Measurements from ENCODE around the gene RNF123. TPM values are rescaled to one million over a fixed set of nuclear protein-coding genes. Genes with fewer than 3 reads are reported as not detected.

RNF123 gene
- total and polyA plus RNA-seq, 4 donors = 22.2 to 45.0 (median 23.1) TPM

DNA sequence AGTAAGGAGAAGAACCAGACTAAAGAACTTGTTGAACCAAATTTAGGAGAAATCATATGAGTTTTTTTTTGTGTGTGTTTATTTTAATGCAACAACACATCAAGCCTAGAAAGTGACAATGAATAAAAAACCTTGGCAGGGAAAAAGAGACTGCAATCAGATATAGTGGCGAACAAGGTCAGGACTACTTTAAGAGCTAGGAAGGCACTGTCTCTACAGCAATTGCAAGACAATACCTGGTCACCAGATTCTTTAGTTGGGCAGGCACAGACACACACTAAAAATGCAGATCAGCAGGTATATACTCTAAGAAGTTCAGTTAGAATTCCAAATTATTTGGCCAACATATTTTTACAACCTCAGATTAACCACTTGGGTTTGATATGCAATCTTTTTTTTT, 65.2 kb downstream of the RNF123 start:
- H3K27me3 ChIP-seq (ENCODE audit: control insufficient read depth in 3 of 3, insufficient read depth in 3 of 3, low read length in 2 of 3) = no peaks in the 10 kb centered on the region
- H3K4me1 ChIP-seq (ENCODE audit: control insufficient read depth in 5 of 5, insufficient read depth in 5 of 5, low read length in 5 of 5) = peaks cover 0 to 7% (median 2%) of the 10 kb centered on the region in 5 donors
- no peak overlapping the region for H3K4me3 ChIP-seq
- ATAC-seq (ENCODE audit: insufficient read depth, low FRiP score) (no peak), DNase-seq (no peak)
- no peak overlapping the region for H3K27ac ChIP-seq (ENCODE audit: low read depth in 1 of 2, low read length in 1 of 2)
- H3K9ac ChIP-seq (ENCODE audit: insufficient read depth in 1 of 2, low read length in 2 of 2) = no peak overlapping the region
- H3K36me3 ChIP-seq (ENCODE audit: control insufficient read depth in 4 of 4, insufficient read depth in 4 of 4, low read length in 4 of 4) = peaks cover 0 to 4% (median 0%) of the 10 kb centered on the region in 4 donors
- WGBS, 2 donors = 96 to 97% methylated on average over 1 of the region's 1 CpG
- TF ChIP-seq, protein P1, sequence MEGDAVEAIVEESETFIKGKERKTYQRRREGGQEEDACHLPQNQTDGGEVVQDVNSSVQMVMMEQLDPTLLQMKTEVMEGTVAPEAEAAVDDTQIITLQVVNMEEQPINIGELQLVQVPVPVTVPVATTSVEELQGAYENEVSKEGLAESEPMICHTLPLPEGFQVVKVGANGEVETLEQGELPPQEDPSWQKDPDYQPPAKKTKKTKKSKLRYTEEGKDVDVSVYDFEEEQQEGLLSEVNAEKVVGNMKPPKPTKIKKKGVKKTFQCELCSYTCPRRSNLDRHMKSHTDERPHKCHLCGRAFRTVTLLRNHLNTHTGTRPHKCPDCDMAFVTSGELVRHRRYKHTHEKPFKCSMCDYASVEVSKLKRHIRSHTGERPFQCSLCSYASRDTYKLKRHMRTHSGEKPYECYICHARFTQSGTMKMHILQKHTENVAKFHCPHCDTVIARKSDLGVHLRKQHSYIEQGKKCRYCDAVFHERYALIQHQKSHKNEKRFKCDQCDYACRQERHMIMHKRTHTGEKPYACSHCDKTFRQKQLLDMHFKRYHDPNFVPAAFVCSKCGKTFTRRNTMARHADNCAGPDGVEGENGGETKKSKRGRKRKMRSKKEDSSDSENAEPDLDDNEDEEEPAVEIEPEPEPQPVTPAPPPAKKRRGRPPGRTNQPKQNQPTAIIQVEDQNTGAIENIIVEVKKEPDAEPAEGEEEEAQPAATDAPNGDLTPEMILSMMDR (IDR thresholded peaks at IDR 0.05; ENCODE audit: control extremely low read depth, extremely low read depth) = no peak
- no peaks in the 10 kb centered on the region for H3K9me3 ChIP-seq (ENCODE audit: control insufficient read depth in 4 of 4, insufficient read depth in 3 of 4, low read length in 3 of 4)

DNA sequence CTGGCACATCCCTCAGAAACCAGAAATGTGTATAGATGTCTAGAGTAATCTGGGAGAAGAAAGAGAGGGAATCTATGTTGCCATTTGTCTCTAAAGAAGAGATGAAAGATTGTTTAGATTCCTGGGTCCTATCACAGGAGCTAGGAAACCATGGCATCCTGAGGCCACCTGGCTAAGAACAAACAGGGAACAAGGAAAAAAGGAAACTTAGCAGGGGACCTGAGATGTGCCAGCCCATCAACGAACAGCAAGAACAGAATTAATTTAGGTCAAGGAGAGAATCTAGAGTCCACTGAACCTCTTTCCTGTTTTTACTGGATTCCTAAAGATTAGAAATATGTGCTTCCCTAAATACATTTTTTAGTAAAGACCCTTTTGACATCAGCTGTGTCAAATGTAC, 66.7 kb downstream of the RNF123 start:
- Histone ChIP-seq H3K27me3 (ENCODE audit: control insufficient read depth in 3 of 3, insufficient read depth in 3 of 3, low read length in 2 of 3) (no peaks in the 10 kb centered on the region), H3K27ac (ENCODE audit: low read depth in 1 of 2, low read length in 1 of 2) (no peak overlapping the region), H3K9ac (ENCODE audit: insufficient read depth in 1 of 2, low read length in 2 of 2) (no peak overlapping the region), H3K4me3 (no peak overlapping the region), H3K4me1 (ENCODE audit: control insufficient read depth in 5 of 5, insufficient read depth in 5 of 5, low read length in 5 of 5) (peaks cover 0 to 6% (median 2%) of the 10 kb centered on the region in 5 donors), H3K9me3 (ENCODE audit: control insufficient read depth in 4 of 4, insufficient read depth in 3 of 4, low read length in 3 of 4) (no peaks in the 10 kb centered on the region), H3K36me3 (ENCODE audit: control insufficient read depth in 4 of 4, insufficient read depth in 4 of 4, low read length in 4 of 4) (no peaks in the 10 kb centered on the region)
- no peak for DNase-seq
- TF ChIP-seq, protein P1 (IDR thresholded peaks at IDR 0.05; ENCODE audit: control extremely low read depth, extremely low read depth) = no peak
- ATAC-seq (ENCODE audit: insufficient read depth, low FRiP score) = no peak
- 46 to 88% methylated on average over 1 of the region's 1 CpG for WGBS, 2 donors

DNA sequence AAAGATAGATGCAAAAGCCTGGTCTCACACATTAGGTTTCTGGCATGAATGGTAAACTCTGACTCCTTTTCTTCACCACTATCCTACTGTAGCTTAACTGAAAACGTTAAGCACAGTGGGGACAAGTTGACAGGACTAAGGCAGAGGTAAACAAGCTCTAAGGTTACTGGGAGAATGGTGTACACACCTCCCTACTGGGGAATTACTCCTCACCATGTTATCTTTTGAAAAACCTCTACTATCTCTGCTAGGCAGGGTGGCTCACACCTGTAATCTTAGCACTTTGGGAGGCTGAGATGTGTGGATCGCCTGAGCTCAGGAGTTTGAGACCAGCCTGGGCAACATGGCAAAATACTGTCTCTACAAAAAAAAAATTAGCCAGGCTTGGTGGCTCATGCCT, 67.8 kb downstream of the RNF123 start:
- H3K36me3 ChIP-seq (ENCODE audit: control insufficient read depth in 4 of 4, insufficient read depth in 4 of 4, low read length in 4 of 4) = no peaks in the 10 kb centered on the region
- H3K27me3 ChIP-seq (ENCODE audit: control insufficient read depth in 3 of 3, insufficient read depth in 3 of 3, low read length in 2 of 3) = no peaks in the 10 kb centered on the region
- TF ChIP-seq, protein P1 (IDR thresholded peaks at IDR 0.05; ENCODE audit: control extremely low read depth, extremely low read depth) = no peak
- ATAC-seq (ENCODE audit: insufficient read depth, low FRiP score) (no peak), DNase-seq (no peak)
- H3K4me1 ChIP-seq (ENCODE audit: control insufficient read depth in 5 of 5, insufficient read depth in 5 of 5, low read length in 5 of 5) = peaks cover 0 to 6% (median 0%) of the 10 kb centered on the region in 5 donors
- H3K4me3 ChIP-seq = no peak overlapping the region
- no peaks in the 10 kb centered on the region for H3K9me3 ChIP-seq (ENCODE audit: control insufficient read depth in 4 of 4, insufficient read depth in 3 of 4, low read length in 3 of 4)
- no peak overlapping the region for H3K27ac ChIP-seq (ENCODE audit: low read depth in 1 of 2, low read length in 1 of 2)
- no peak overlapping the region for H3K9ac ChIP-seq (ENCODE audit: insufficient read depth in 1 of 2, low read length in 2 of 2)
- 75 to 82% methylated on average over 2 of the region's 2 CpGs for WGBS, 2 donors

DNA sequence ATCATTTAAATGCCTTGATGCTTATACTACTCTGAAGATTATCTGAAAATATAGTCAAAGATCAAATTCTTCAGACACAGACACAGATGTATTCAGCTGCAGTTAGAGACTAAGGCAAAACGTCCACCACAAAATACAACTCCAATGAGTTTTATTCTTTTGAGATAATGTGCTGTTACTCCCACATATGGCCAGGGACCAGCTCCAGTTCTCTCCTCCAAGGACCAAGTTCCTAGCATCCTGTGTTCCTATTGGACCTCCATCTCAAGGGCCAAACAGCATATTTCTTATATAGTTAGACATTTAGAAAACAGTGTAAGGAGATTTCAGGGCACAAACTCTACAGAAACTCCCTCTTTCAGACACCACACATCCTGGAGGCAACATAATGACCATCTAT, 69.9 kb downstream of the RNF123 start:
- Histone ChIP-seq H3K27me3 (ENCODE audit: control insufficient read depth in 3 of 3, insufficient read depth in 3 of 3, low read length in 2 of 3) (no peaks in the 10 kb centered on the region), H3K9me3 (ENCODE audit: control insufficient read depth in 4 of 4, insufficient read depth in 3 of 4, low read length in 3 of 4) (no peaks in the 10 kb centered on the region), H3K36me3 (ENCODE audit: control insufficient read depth in 4 of 4, insufficient read depth in 4 of 4, low read length in 4 of 4) (no peaks in the 10 kb centered on the region), H3K9ac (ENCODE audit: insufficient read depth in 1 of 2, low read length in 2 of 2) (no peak overlapping the region), H3K27ac (ENCODE audit: low read depth in 1 of 2, low read length in 1 of 2) (no peak overlapping the region), H3K4me1 (ENCODE audit: control insufficient read depth in 5 of 5, insufficient read depth in 5 of 5, low read length in 5 of 5) (peaks cover 0 to 2% (median 0%) of the 10 kb centered on the region in 5 donors), H3K4me3 (no peak overlapping the region)
- ATAC-seq (ENCODE audit: insufficient read depth, low FRiP score) (no peak), DNase-seq (no peak)
- TF ChIP-seq, protein P1 (IDR thresholded peaks at IDR 0.05; ENCODE audit: control extremely low read depth, extremely low read depth) = no peak
- 63 to 73% methylated on average over 1 of the region's 1 CpG for WGBS, 2 donors
